GM21515 (cell line): ENCODE data around the gene CDH5.

Source experiments
- ATAC-seq: cut with Tn5 transposase; IDR thresholded peaks from one replicate; pipeline ENCODE4 v1.9.1; 2021; ENCODE audit not compliant: unreplicated experiment

The CDH5 gene

DNA sequence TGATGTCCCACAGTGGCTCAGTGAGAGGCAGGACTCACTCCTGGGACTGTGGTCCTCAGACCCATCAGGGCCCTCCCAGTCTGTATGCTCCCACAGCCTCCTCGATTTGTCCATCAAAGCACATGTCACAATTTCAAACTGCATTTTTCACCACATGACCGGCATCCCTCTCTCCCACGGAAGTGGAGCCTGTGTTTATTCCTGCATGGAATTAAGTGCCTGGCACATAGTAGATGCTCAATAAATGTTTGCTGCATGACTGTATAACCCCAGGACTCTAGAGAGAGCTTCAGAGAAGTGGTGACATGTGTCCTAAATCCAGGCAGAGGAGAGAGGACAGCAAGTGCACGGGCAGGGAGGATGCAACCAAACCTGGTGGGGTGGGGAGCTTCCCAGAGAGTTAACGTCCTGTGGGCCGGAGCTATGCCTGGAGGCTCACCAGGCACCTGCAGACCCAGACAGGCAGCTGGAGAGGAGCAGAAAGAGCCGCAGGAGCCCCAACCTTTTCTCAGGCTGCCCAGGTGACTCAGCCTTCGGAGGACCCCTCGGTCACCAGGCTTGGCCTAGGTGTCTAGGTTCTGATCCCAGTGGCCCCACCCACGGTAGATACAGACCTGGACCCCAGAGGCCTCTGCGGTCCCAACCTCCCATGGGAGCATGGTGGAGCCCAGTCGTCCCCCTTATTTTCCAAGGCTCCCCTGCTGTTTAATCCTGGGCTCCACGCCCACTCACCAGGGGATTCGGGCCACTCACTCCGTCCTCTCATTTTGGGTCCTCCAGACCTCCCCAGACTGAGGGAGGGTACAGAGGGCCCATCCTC is 5.8 kb downstream of the CDH5 start:
- ATAC-seq, result no peak

DNA sequence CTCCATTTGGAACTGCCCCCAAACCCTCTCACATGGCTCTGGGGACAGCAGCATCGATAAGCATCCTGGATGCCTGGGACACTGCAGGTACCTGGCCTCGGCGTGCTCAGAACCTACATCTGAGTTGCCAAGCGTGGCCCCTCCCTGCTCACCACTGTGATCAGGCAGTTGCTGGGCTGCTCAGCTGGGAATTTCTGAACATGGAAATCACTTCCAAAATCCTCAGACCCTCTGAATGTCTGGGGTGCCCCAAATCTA is 6.3 kb downstream of the CDH5 start:
- ATAC-seq, result no peak

DNA sequence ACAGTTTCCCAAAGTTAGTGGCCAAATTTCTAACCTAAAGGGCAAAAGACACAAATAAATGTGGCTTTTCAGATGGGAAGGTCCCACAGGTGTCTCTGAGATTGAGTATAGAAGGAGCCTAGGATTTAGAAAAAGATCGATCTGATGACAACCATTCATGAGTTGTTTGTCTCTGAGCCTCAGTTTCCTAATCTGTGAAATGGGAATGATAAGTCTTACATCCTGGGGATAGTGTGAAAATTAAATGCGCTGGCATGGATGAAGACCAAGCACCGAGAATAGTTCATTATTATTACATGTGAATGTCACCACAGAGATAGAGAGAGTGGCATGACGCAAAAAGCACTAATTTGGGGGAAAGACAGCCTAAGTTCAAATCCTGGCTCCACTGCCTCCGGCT is 7.2 kb downstream of the CDH5 start:
- ATAC-seq, result no peak

DNA sequence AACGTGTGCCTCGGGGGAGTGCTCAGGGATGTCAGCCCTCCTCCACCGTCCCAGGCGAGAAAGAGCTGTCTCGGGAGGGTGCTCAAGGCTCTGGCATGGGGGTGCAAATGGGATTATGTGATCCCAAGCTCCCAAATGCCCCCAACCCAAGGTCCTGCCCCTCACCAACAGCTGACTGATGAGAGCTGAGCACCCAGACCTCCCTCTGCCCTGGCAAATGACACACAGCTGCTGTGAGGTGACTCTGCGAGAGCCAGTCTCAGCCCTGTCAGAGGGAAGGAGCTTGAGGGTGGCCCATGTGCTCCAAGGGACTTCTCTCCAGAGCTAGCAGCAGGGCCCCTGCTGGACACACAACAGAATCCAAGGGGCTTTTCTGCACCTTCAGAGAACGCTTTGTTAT is 7.7 kb downstream of the CDH5 start:
- ATAC-seq, result no peak

DNA sequence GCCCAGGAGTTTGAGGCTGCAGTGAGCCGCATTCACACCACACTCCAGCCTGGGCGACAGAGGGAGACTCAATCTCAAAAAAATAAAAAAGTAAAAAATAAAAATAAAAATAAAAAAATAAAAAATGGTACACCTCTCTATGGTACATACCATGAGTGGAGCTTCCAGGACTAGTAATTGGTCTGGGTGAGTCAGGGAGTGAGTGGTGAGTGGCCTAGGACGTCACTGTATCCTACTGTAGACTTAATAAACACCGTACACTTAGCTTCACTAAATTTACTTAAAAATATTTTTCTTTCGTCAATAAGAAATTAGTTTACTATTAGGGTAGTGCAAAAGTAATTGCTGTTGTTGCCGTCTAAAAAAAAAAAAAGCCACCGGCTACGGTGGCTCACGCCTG is 9.0 kb downstream of the CDH5 start:
- no peak for ATAC-seq

DNA sequence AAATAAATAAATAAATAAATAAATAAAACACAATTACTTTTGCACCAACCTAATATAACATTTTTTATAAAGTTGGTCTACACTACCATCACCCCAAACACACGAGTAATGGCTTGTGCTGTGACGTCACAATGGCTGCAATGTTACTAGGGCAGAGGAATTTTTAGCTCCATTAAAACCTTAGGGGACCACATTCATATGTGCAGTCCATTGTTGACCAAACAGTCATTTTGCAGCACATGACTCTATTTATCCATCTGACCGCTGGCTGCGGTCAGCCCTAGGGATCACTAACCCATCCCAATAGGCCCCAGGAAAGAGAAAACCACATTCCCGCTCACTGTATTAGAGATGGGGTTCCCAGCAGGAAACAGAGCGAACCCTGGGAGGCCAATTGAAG is 9.6 kb downstream of the CDH5 start:
- ATAC-seq, result no peak

DNA sequence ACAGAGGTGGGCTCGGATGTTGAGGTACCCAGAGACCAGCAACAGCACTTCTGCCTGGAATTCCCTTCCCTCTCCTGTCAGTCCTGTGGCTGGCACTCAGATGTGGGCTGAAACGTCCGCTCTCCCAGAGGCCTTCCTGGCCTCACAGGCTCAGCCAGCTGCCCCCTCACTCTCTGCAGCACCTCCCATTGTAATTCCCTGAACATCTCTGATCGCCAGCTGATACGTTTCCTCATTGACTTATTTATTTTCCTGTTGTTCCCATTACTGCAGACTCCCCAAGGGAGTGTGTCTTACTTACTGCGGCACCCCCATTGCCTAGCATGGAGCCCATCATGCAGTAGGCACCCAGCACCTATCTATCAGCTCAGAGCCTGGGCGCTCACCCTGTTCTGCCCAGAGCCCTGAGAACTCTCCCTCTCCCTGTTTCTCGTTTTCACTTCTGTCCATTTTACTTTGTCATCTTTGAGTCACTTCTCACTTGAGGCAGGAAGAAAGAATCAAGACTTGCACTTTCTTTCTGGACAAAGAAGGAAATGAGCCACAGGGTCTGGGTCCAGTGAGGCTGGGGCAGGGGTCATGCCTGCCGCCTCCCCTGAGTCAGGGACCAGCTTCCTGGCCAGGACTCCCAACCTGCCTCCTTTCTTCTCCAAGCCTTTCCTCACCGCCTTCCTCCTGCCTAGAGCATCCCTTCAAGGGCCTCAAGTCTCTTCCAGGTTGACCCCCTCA is 10.2 kb downstream of the CDH5 start:
- no peak for ATAC-seq

DNA sequence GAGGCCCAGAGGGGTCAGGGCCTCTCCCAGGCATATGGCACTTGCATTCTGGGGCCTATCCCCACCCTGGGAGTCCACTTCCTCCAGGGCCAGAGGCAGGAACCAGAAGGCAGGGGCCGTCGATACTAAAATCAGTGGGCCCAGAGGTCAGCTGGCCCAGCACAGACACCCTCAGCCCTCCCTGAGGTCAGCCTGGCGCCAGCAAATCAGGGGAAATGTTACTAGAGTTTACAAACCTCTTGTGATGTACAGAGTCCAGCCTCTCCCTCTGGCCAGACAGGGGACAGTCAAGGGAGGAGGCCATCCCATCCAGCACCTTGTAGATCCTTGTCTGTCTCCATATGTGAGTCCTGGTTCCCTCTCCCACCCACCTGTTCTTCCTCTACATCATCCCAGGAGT is 10.8 kb downstream of the CDH5 start:
- no peak for ATAC-seq

DNA sequence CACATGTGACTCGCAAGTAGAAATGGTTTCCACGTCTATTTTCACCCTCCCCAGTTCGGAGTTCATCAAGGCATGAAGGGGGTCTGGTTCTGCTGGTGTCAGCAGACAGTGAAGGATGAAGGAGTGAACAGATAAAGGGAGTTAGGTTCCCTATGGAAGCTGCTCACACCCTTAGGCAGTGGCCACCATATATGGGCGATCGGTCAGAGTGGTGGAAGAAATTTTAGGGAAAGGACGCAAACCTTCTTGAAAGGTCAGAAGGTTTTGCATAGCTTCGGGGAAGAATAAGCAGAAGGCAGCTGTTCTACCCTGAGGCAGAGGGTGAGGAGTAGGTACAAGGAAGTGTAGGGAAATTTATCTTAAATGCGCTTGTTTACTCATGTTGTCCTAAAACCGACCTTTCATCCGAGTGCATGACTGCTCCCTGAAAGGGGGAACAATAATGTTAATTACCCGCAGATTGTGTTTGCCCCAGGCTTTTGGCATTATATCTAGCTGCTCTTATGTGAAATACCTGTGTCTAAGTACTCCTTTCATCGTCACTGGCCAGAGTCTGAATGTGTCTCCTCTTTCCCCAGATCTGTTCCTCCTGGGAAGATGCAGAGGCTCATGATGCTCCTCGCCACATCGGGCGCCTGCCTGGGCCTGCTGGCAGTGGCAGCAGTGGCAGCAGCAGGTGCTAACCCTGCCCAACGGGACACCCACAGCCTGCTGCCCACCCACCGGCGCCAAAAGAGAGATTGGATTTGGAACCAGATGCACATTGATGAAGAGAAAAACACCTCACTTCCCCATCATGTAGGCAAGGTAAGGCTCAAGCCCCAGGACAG is 12.5 kb downstream of the CDH5 start:
- ATAC-seq, result no peak

DNA sequence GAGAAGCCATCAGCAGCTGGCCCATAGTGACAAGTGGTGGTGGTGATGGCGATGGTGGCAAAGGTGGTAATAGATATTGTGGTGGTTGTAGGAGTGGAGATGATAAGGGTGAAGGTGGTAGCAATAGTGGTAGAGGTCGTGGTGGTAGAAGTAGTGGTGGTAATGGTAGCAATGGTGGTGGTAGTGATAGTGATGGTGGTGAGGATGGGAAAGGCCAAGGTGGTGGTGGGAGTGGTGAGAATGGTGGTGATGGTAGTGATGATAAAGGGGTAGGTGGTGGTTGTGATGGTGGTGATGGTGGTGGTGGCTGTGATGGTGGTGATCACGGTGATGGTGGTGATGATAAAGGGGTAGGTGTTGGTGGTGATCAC is 13.1 kb downstream of the CDH5 start:
- ATAC-seq, result no peak

DNA sequence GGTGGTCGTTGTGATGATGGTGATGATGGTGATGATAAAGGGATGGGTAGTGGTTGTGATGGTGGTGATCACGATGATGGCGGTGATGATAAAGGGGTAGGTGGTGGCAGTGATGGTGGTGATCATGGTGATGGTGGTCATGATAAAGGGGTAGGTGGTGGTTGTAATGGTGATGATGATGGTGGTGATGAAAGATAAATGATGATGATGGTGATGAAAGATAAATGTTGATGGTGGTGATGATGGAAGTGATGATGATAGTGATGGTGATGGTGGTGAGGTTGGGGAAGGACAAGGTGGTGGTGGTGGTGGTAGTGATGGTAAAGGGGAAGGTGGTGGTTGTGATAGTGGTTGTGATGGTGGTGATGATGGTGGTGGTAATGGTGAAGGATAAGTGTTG is 13.9 kb downstream of the CDH5 start:
- ATAC-seq, result no peak

DNA sequence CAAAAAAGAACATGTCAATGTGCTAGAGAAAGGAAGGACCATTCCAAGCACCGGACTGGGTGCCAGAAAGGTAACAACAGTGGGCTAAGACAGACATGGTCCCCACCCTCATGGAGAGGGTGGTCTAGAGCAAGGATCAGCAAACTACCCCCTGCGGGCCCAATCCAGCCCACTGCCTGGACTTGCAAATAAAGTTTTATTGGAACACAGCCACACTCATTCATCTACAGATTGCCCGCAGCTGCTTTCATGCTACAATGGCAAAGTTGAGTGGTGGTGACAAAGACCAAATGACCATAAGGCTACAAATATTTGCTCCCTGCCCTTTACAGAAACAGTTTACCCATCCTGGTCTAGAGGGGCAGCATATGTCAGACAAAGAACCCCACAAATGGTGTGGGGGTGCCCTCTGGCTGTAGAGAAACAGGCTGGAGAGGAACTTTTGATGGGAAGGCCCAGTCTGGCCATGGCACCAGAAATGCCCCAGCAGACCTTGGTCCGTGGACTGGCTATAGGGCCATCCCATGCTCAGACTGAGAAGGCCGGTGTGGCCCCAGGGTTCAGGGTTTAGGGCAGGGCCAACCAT is 15.2 kb downstream of the CDH5 start:
- no peak for ATAC-seq

DNA sequence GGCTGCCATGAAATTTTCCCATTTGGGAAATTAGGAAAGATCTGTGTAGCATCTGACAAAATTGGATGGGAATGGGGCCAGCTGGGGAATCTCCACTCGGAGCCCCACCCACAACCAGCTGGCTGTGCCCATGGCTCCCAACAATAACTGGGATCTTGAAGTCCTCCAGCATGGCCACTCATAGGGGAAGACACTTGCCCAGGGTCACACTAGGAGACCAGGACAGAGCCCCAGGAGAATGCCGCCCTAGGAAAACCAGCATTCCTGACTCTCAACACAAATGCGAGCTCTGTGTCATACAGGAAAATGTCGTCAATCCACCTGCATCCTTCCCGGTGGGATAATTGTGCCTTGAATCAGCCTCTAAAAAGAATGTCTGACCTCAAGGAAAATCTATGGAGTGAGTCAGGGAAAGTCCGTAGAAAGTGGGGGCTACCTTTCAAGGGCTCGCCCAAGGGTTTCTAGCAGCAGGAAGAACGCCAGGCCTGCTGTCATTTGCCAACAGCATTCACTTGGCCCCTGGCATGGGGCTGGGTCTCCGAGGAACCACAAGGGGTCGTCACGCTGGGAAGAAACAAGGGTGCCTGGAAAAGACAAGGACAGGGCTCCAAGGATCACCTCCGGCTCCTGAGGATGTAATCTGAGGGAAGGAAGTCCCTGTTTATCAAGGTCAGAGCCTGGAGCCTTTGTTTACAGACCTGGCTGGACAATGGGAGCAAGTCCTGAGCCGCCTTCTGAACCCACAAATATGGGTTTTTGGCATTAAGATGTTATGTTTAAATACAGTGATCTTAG is 15.9 kb downstream of the CDH5 start:
- ATAC-seq, result no peak

DNA sequence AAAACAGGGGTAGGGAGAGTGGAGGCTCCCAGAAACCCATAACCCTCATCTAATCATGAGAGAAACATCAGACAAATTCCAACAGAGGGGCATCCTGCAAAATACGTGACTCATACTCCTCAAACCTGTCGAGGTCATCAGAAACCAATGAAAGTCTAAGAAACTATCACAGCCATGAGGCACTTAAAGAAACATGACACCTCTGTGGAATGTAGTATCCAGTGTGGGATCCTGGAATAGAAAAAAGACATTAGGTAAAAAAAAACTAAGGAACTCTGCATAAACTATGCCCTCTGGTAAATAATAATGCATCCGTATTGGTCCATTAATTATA is 16.4 kb downstream of the CDH5 start:
- no peak for ATAC-seq

DNA sequence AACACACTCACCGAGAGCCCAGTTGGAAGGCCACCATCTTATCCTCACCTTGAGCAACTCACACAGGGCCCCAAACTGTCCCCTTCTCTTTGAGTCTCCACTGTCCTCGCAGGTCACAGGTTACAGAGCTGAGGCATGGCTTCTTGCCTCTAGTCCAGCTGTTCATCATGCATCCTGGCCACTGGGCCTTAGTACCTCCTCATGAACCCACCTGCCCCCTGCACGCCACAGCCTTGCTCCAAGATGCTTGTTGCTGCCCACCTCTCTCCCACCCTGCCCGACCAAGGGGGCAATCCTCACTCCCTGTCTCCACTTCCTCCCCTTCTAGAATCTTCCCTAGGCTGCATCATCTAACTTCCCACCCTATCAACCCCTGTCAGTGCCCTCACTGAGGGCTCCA is 17.1 kb downstream of the CDH5 start:
- no peak for ATAC-seq

DNA sequence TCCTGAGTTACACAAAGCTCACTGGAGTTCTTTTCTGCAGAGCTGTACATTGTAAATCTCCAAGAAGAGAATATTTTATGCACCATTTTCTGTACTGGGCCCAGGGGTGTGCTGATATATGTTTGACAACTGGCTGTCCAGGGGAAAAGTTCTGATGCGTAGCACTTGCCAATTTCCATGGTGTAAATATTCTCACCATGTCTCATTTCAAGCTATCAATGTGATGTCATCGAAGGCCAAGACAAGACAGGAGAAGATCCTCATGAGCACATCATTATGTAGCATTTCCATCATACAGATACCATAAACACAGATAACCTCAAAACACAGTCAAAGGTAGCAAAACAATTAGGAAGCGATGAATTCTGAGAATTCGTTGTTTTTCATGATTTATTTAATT is 18.9 kb downstream of the CDH5 start:
- ATAC-seq, result no peak

DNA sequence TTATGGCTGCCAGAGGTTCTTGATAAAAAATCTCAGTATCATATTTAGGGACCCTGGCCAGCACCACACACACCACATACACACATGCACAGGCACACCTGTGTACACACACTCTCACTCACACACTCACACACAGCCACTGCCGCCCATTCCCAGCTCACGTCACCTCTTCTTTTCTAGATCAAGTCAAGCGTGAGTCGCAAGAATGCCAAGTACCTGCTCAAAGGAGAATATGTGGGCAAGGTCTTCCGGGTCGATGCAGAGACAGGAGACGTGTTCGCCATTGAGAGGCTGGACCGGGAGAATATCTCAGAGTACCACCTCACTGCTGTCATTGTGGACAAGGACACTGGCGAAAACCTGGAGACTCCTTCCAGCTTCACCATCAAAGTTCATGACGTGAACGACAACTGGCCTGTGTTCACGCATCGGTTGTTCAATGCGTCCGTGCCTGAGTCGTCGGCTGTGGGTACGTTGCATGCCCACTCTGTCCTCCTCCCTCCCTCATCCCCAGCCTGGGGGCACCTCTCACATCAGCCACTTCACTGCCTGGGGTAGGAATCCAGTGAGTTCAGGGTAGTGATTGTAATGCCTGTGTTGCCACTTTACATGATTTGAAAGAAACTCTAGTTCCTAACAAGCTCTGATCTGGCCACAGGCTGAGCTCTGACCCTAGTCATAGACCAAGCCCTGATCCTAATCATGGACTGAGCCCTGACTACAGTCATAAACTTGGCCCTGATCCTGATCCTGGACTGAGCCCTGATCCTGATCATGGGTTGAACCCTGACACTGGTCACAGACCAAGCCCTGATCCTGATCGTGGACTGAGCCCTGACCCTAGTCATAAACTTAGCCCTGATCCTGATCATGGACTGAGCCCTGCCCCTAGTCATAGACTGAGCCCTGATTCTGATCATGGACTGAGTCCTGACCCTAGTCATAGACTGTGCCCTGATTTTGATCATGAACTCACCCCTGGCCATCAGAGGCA is 20.4 kb downstream of the CDH5 start:
- no peak for ATAC-seq

DNA sequence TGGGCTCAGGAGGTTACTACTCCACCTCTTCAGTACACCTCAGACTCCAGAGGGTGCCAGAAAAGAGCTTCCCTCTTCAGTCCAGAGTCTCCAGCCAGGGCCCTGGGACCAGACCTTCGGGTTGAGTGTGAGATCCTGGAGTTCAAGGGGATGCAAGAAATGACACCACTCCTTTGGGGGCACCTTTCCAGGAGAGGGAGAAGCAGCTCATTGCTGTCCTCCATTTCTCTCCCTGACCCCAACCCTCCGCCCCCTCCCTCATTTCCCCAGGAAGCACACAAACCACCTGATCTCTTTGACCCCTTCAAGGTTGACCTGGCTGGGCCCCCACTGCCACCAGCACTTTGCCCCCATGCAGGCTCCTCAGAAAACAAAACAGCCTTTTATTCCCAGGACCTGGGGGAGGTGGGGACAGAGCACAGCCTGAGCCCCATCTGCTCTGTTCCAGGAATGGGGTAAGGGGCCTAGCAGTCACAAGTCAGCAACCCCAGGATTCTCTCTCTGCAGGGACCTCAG is 21.4 kb downstream of the CDH5 start:
- ATAC-seq, result no peak

DNA sequence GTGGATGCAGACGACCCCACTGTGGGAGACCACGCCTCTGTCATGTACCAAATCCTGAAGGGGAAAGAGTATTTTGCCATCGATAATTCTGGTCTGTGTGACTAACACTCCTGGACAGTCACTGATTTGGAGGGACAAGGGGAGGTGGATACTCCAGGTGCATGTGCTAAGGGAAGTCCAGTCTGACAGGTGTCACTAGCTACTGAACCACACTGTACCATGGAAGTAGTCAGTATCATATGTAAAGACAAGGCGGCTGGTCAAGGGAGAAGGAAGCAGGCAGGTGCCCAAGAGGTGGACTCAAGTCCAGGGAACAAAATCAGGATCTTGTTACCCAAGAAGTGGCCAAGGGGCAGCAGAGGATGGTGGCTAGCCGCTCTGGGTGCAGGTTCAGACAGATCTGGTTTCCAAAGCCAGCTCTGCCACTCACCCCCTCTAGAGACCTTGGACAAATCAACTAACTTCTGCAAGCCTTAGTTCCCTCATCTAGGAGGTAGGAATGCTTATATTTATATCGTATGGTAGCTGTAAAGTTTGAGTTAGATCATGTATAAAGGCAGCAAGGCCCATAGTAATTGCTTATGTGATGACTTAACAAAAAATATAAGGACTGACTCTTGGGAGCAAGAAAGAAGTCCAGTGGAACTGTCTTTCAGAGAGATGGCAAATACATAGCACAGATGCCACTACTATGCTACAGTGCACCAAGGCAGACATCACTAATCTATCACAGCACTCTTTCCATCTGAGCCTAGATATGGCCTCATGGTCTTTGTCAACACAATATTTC is 22.1 kb downstream of the CDH5 start:
- ATAC-seq, result no peak
